HepG2 (cell line): ENCODE data around the gene GORASP2. TPM values are rescaled to one million over a fixed set of nuclear protein-coding genes. Genes with fewer than 3 reads are reported as not detected.

Source experiments
- ATAC-seq: fragments of 200-7000 bp; cut with Tn5 transposase; 3 replicates; pipeline ENCODE4 v1.9.1; 2020; ENCODE audit warnings: mild to moderate bottlenecking, moderate library complexity
- BruUV-seq: library from RNA; stranded (reverse); fragments of 400-500 nt; replicated peaks from 2 replicates; lab custom pipeline; 2021; lab: Mats Ljungman, UMichigan
- CTCF ChIA-PET: fragments of 300-600 bp; formaldehyde crosslinking; extraction: SDS; loops from one replicate; lab custom pipeline; 2021; ENCODE audit warnings: low total read pairs, inconsistent platforms, low intra/inter-chr PET ratio; lab: Yijun Ruan, JAX
- POLR2A ChIA-PET: fragments of 350-600 bp; sonication (Branson Sonifier 250); formaldehyde crosslinking; loops from one replicate; lab custom pipeline; 2020; ENCODE audit warnings: antibody characterized with exemption, inconsistent platforms; lab: Yijun Ruan, JAX
- DNase-seq: peaks from one replicate; pipeline ENCODE4 v3.0.0-alpha.2; 2015; ENCODE audit warnings: low spot score
- FAIRE-seq: peaks from 3 replicates; lab custom pipeline; 2011; peaks lifted over from hg19 to GRCh38; lab: Jason Lieb, UNC
- H2AFZ ChIP-seq: one replicate; pipeline ENCODE4 v1.6.1; 2011; ENCODE audit warnings: low read length, inconsistent platforms
- H3K27ac ChIP-seq: fragments of 300-600 bp; 3 replicates; pipeline ENCODE4 v1.8.0; 2011; ENCODE audit warnings: mixed run types, mild to moderate bottlenecking, mixed read lengths, low read length, inconsistent platforms; ENCODE audit not compliant: insufficient read depth; ENCODE audit errors: extremely low read length
- H3K27me3 ChIP-seq, 2 experiments: fragments of 200-600 bp in 1 of 2; 2 replicates in 1 of 2; 3 replicates in 1 of 2; pipeline versions ENCODE4 v1.6.0 to v1.8.0; 2011; ENCODE audit warnings: low read length in 2 of 2, mild to moderate bottlenecking in 2 of 2, moderate library complexity in 2 of 2, inconsistent platforms in 1 of 2; ENCODE audit not compliant: insufficient read depth in 2 of 2, control insufficient read depth in 1 of 2
- H3K36me3 ChIP-seq, 2 experiments: fragments of 200-600 bp in 1 of 2; replicated peaks in 1 of 2; 2 replicates in 1 of 2; 3 replicates in 1 of 2; pipeline versions ENCODE4 v1.5.1 to v1.8.0; 2011; ENCODE audit warnings: low read length in 2 of 2, inconsistent platforms in 1 of 2; ENCODE audit not compliant: insufficient read depth in 2 of 2, control insufficient read depth in 1 of 2
- H3K4me1 ChIP-seq: 2 replicates; pipeline ENCODE4 v1.5.1; 2012; ENCODE audit warnings: low read length, inconsistent platforms; ENCODE audit not compliant: insufficient read depth
- H3K4me2 ChIP-seq: 2 replicates; pipeline ENCODE4 v1.6.0; 2011; ENCODE audit warnings: low read depth, low read length, inconsistent platforms
- H3K4me3 ChIP-seq, 3 experiments: fragments of 200-600 bp in 1 of 3; sonication (generic), shearing (Covaris generic) in 1 of 3; replicated peaks in 1 of 3; 2 replicates each; pipeline ENCODE4 v1.5.1; 2011 to 2016; ENCODE audit warnings: low read length in 3 of 3, inconsistent platforms in 2 of 3, low read depth in 2 of 3, mild to moderate bottlenecking in 2 of 3, control low read depth in 1 of 3, mixed read lengths in 1 of 3; ENCODE audit not compliant: insufficient read depth in 1 of 3
- H3K79me2 ChIP-seq: one replicate; pipeline ENCODE4 v1.6.1; 2011; ENCODE audit warnings: low read length, inconsistent platforms; ENCODE audit not compliant: insufficient read depth
- H3K9ac ChIP-seq: 2 replicates; pipeline ENCODE4 v1.6.0; 2011; ENCODE audit warnings: mild to moderate bottlenecking, low read depth, low read length, inconsistent platforms; ENCODE audit not compliant: insufficient read depth
- H3K9me3 ChIP-seq: 2 replicates; pipeline ENCODE4 v1.5.1; 2012; ENCODE audit warnings: mild to moderate bottlenecking, low read length
- H4K20me1 ChIP-seq: 2 replicates; pipeline ENCODE4 v1.6.0; 2011; ENCODE audit warnings: inconsistent platforms, mild to moderate bottlenecking, low read length, moderate library complexity; ENCODE audit not compliant: insufficient read depth
- CC2D1A ChIP-seq: sonication (generic); formaldehyde crosslinking; IDR thresholded peaks from 2 replicates; pipeline ENCODE4 v1.8.1; 2023; ENCODE audit warnings: mild to moderate bottlenecking, missing genetic modification reagents
- NCOA1 ChIP-seq: sonication (generic); formaldehyde crosslinking; IDR thresholded peaks from 2 replicates; pipeline ENCODE4 v1.9.0; 2021; ENCODE audit warnings: missing genetic modification reagents
- NRL ChIP-seq: sonication (generic); formaldehyde crosslinking; IDR thresholded peaks from 2 replicates; pipeline ENCODE4 v1.5.0; 2020; ENCODE audit warnings: missing genetic modification reagents, mild to moderate bottlenecking, moderate library complexity, borderline replicate concordance
- PLRG1 ChIP-seq: fragments of 450-650 bp; conservative IDR thresholded peaks from 2 replicates; pipeline ENCODE4 v1.6.1; 2016
- SOX13 ChIP-seq, 3 experiments: fragments of 450-650 bp in 1 of 3; sonication (generic) in 1 of 3; formaldehyde crosslinking in 1 of 3; IDR thresholded peaks in 2 of 3; conservative IDR thresholded peaks in 1 of 3; 2 replicates each; pipeline versions ENCODE4 v1.5.0 to v1.6.1; 2016 to 2020; ENCODE audit warnings: antibody characterized with exemption in 1 of 3, mild to moderate bottlenecking in 1 of 3, missing compliant biosample characterization in 1 of 3, missing genetic modification reagents in 1 of 3, moderate library complexity in 1 of 3
- SOX5 ChIP-seq: IDR thresholded peaks from 2 replicates; pipeline ENCODE4 v1.6.1; 2016; ENCODE audit warnings: borderline replicate concordance
- SRSF9 ChIP-seq: fragments of 200-400 bp; formaldehyde crosslinking; IDR thresholded peaks from 2 replicates; pipeline ENCODE4 v1.6.1; 2018; ENCODE audit warnings: borderline replicate concordance, mild to moderate bottlenecking, low read depth, low read length; ENCODE audit not compliant: insufficient read depth, poor library complexity, severe bottlenecking
- ZFY ChIP-seq: sonication (generic); formaldehyde crosslinking; IDR thresholded peaks from 2 replicates; pipeline ENCODE4 v1.4.0; 2020; ENCODE audit warnings: missing genetic modification reagents
- ZNF121 ChIP-seq: sonication (generic); formaldehyde crosslinking; IDR thresholded peaks from 2 replicates; pipeline ENCODE4 v1.5.0; 2020; ENCODE audit warnings: mild to moderate bottlenecking, missing genetic modification reagents
- ZNF552 ChIP-seq: sonication (generic); formaldehyde crosslinking; IDR thresholded peaks from 2 replicates; pipeline ENCODE4 v1.9.0; 2022; ENCODE audit warnings: missing genetic modification reagents, mild to moderate bottlenecking, borderline replicate concordance
- ZNF777 ChIP-seq: sonication (generic); formaldehyde crosslinking; IDR thresholded peaks from 2 replicates; pipeline ENCODE4 v1.4.0; 2020; ENCODE audit warnings: missing genetic modification reagents
- WGBS: methylation state at CpG from one replicate; pipeline ENCODE4 v1.1.6; 2017; ENCODE audit warnings: low lambda C conversion rate; 5-methylcytosine and 5-hydroxymethylcytosine counted together
- in situ Hi-C: cut with HindIII; loops from 2 replicates; pipeline ENCODE4 v1.10.0; 2017; ENCODE audit warnings: low pct_unique_long_range_greater_than_20kb; ENCODE audit not compliant: extremely low pct_ligation_motif_present
- intact Hi-C: fragments of 100-400 bp; cut with micrococcal nuclease; formaldehyde crosslinking; loops from one replicate; pipeline ENCODE4 v1.10.0; 2022; ENCODE audit not compliant: unreplicated experiment
- polyA plus RNA-seq, 8 experiments: library from polyadenylated mRNA; depleted of rRNA in 3 of 8; stranded (reverse) in 7 of 8; unstranded in 1 of 8; fragments of >200 nt; fragmentation: Illumina TruSeq in 4 of 8; extraction: Trizol in 4 of 8; gene quantifications; 2 replicates each; pipeline versions ENCODE4 v1.2.1 to v1.2.3, GENCODE V29; 2011 to 2016; ENCODE audit warnings: low read depth in 4 of 8, missing spikeins in 1 of 8, mixed read lengths in 1 of 8; ENCODE audit not compliant: insufficient read depth in 1 of 8
- total RNA-seq, 5 experiments: library from RNA; depleted of rRNA; stranded (reverse); fragments of >200 nt; fragmentation: Illumina TruSeq; extraction: Trizol; gene quantifications; 2 replicates each; pipeline ENCODE4 v1.2.3, GENCODE V29; 2016; ENCODE audit warnings: low read depth in 1 of 5
- TF ChIP-seq, protein P1 (sequence below): sonication (generic); formaldehyde crosslinking; IDR thresholded peaks from 2 replicates; pipeline ENCODE4 v1.8.1; 2023; ENCODE audit warnings: mild to moderate bottlenecking, missing genetic modification reagents
- TF ChIP-seq, protein P2 (sequence below): sonication (generic); formaldehyde crosslinking; IDR thresholded peaks from 2 replicates; pipeline ENCODE4 v1.5.1; 2020; ENCODE audit warnings: mild to moderate bottlenecking, missing genetic modification reagents, borderline replicate concordance

The GORASP2 gene
- total and polyA plus RNA-seq, 2 of the 13 experiments (the other 11 are each of a cell fraction or from before 2014, with no cell fraction given): 103 to 239 TPM

DNA sequence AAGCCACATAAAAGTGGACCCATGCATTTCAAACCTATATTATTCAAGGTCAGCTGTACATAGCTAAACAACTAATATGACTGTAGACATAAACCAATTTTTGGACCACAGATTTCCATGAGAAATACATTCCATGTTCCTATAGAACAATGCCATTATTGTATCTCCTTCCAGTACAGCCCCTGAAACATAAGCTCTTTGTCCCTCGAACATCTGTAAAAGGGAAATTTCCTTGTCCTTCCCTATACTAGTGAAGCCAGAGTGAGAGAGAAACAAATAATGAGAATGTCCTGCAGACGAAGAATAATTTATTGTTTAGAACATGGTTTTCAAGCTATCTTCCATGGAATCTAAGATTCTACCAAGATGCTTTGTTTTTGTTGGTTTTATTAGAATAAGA, 75.3 kb downstream of the GORASP2 start:
- intact Hi-C loops (no loop called here), in situ Hi-C loops (no loop called here)
- WGBS: 93% methylated on average over 2 of the region's 2 CpGs
- ChIA-PET CTCF (no interaction called here), POLR2A (no interaction called here)
- DNase-seq: peak; percentile 30
- Histone ChIP-seq H3K36me3 (peaks cover 7 to 75% of the 10 kb centered on the region in 2 experiments), H3K4me2 (no peak overlapping the region), H3K4me3 (no peak overlapping the region), H4K20me1 (no peaks in the 10 kb centered on the region), H3K9ac (no peak overlapping the region), H3K27me3 (no peaks in the 10 kb centered on the region), H2AFZ (no peak overlapping the region), H3K79me2 (no peaks in the 10 kb centered on the region), H3K27ac (no peak overlapping the region), H3K9me3 (no peaks in the 10 kb centered on the region), H3K4me1 (no peaks in the 10 kb centered on the region)
- no peak for FAIRE-seq
- TF ChIP-seq ZNF121 (no peak), SOX13 (IDR thresholded peaks at IDR 0.05) (no peak), SOX13 (CRISPR knock-in tag; conservative IDR thresholded peaks at IDR 0.05 in 1 of 2, IDR thresholded peaks at IDR 0.05 in 1 of 2) (peak in 1 of 2 experiments; percentile 65; a peak in 2 of 4 replicates), SRSF9 (no peak), SOX5 (peak; percentile 19; the same call in 1 of the 2 replicates), ZNF552 (no peak), PLRG1 (no peak), ZNF777 (CRISPR knock-in tag) (no peak), NRL (no peak), CC2D1A (CRISPR knock-in tag) (no peak), NCOA1 (CRISPR knock-in tag) (no peak), ZFY (CRISPR knock-in tag) (no peak)
- TF ChIP-seq, protein P1, sequence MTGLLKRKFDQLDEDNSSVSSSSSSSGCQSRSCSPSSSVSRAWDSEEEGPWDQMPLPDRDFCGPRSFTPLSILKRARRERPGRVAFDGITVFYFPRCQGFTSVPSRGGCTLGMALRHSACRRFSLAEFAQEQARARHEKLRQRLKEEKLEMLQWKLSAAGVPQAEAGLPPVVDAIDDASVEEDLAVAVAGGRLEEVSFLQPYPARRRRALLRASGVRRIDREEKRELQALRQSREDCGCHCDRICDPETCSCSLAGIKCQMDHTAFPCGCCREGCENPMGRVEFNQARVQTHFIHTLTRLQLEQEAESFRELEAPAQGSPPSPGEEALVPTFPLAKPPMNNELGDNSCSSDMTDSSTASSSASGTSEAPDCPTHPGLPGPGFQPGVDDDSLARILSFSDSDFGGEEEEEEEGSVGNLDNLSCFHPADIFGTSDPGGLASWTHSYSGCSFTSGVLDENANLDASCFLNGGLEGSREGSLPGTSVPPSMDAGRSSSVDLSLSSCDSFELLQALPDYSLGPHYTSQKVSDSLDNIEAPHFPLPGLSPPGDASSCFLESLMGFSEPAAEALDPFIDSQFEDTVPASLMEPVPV: no peak
- TF ChIP-seq, protein P2, sequence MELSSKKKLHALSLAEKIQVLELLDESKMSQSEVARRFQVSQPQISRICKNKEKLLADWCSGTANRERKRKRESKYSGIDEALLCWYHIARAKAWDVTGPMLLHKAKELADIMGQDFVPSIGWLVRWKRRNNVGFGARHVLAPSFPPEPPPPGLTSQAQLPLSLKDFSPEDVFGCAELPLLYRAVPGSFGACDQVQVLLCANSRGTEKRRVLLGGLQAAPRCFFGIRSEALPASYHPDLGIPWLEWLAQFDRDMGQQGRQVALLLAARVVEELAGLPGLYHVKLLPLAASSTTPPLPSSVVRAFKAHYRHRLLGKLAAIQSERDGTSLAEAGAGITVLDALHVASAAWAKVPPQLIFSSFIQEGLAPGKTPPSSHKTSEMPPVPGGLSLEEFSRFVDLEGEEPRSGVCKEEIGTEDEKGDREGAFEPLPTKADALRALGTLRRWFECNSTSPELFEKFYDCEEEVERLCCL: no peak
- ATAC-seq: no peak; the same call in 2 of the 3 replicates
- BruUV-seq: TSS peak; percentile 10
